Stimulated activated memory B cell treated with anti-CD40 and anti-IgM and Interleukin-4, amounts not matched to agents 10 μg/mL and 1 μg/mL and 100 μg/mL, for 72 hours (primary cell): ENCODE measurements around the gene MTREX.

Source experiments
- ATAC-seq: fragments of 150-1000 bp; cut with Tn5 transposase; 2 replicates; pipeline ENCODE4 v1.10.0; 2021
- H3K27ac Mint-ChIP-seq: one replicate; pipeline ENCODE4 v1.8.0; 2022; ENCODE audit warnings: mild to moderate bottlenecking, mixed read lengths
- H3K27me3 Mint-ChIP-seq: one replicate; pipeline ENCODE4 v1.8.0; 2022; ENCODE audit warnings: mixed read lengths
- H3K36me3 Mint-ChIP-seq: one replicate; pipeline ENCODE4 v1.8.0; 2022; ENCODE audit warnings: mixed read lengths
- H3K4me1 Mint-ChIP-seq: one replicate; pipeline ENCODE4 v1.8.0; 2022; ENCODE audit warnings: mixed read lengths
- H3K4me3 Mint-ChIP-seq: one replicate; pipeline ENCODE4 v1.8.0; 2022; ENCODE audit warnings: mild to moderate bottlenecking, moderate library complexity, mixed read lengths
- H3K9me3 Mint-ChIP-seq: one replicate; pipeline ENCODE4 v1.8.0; 2022; ENCODE audit warnings: mixed read lengths

MTREX gene

DNA sequence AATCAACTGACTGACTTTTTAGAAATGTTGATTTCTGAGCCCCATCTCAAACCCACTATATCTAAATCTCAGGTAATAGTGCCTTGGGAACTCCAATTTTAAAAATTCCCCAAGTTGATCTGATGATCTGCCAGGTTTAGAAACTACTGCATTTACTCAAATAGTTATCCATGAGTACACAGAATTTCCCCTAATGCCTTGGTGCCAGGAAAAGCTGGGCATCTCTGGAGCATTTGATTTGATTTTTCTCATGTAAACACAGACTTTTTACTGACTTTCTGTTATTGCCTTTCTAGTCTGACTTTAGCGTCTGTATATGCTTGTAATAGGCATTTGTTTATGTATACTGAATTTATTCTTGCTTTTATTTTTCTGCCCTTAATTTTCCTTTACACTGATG is 35.8 kb downstream of the MTREX start:
- Mint-ChIP-seq H3K4me1 (peaks cover 8% of the 10 kb centered on the region), H3K27me3 (no peaks in the 10 kb centered on the region), H3K9me3 (no peaks in the 10 kb centered on the region), H3K36me3 (peaks cover 54% of the 10 kb centered on the region), H3K27ac (peak overlapping the region; percentile 55), H3K4me3 (no peak overlapping the region)
- no peak for ATAC-seq

DNA sequence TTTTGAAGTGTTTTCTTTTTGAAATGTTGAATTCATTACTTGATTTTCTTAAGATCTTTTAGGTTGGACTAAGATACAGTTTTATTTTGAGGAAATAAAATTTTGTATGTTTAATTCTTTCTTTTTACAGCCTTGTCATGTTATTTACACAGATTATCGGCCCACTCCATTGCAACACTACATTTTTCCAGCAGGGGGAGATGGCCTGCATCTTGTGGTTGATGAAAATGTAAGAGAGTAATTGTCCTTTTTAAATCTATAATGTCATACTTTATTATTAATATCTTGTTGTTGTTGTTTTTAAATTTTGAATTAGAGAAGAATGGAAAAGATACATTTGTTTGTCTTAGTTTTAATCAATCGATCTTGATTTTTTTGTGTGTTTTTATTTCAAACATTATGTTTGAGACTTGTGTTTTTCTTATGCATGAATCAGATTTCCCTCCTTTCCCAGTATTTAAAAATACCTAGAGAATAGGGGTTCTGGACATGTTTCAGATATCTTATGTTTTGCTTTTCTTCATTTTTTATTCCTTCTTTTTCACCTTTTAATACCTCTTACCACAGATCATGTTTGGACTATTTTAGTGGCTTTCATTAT is 36.7 kb downstream of the MTREX start:
- H3K4me1 Mint-ChIP-seq, result no peaks in the 10 kb centered on the region
- no peak for ATAC-seq
- H3K27ac Mint-ChIP-seq, result peak overlapping the region; percentile 40

DNA sequence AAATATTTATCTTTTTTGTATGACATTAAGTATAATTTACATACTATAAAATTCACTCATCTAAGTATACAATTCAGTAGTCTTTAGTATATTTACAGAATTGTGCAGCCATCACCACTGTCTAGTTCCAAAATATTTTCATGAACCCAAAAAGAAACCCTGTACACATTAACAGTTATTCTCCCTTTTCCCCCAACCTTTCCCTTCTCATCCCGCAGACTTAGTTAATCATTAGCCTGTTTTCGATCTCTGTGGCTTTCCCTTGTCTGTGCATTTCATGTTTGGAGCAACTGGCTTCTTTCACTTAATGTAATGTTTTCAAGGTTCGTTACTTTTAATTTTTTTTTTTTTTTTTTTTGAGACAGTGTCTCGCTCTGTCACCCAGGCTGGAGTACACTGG is 37.5 kb downstream of the MTREX start:
- no peak for ATAC-seq
- Mint-ChIP-seq H3K36me3 (peaks cover 57% of the 10 kb centered on the region), H3K4me1 (peaks cover 5% of the 10 kb centered on the region)

More for the DNA sequence above, 36.7 kb downstream of the MTREX start:
- Mint-ChIP-seq H3K4me3 (no peak overlapping the region), H3K36me3 (peaks cover 54% of the 10 kb centered on the region), H3K9me3 (no peaks in the 10 kb centered on the region), H3K27me3 (no peaks in the 10 kb centered on the region)

DNA sequence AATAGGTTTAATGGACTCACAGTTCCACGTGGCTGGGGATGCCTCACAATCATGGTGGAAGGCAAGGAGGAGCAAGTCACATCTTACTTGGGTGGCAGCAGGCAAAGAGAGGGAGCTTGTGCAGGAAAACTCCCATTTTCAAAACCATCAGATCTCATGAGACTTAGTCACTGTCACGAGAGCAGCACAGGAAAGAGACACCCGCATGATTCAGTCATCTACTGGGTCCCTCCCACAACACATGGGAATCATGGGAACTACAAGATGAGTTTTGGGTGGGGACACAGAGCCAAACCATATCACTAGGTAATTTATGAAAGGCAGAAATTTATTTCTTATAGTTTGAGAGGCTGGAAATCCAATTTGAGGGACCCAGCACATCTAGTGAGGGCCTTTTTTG is 40.0 kb downstream of the MTREX start:
- ATAC-seq, result no peak
- Mint-ChIP-seq H3K4me1 (peaks cover 9% of the 10 kb centered on the region), H3K9me3 (no peaks in the 10 kb centered on the region), H3K27me3 (no peaks in the 10 kb centered on the region), H3K27ac (peak overlapping the region; percentile 23), H3K4me3 (no peak overlapping the region), H3K36me3 (peaks cover 62% of the 10 kb centered on the region)

More for the DNA sequence above, 37.5 kb downstream of the MTREX start:
- Mint-ChIP-seq H3K9me3 (no peaks in the 10 kb centered on the region), H3K4me3 (no peak overlapping the region), H3K27me3 (no peaks in the 10 kb centered on the region), H3K27ac (no peak overlapping the region)

DNA sequence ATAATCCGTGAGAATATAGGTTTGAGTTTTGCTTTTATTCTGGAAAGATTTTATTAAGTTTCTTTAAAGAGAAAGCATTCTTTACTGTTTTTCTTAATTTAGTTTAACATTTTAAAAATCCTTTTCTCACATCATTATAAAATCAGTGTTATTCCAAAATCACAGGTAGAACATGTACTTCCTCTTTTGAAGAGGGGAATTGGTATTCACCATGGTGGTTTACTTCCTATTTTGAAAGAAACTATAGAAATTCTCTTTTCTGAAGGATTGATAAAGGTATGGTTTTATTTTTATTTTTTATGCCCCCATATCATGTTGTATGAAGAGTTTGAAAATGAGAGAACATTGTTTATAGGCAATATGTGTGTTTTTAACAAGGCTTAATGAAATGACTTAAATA is 43.0 kb downstream of the MTREX start:
- no peaks in the 10 kb centered on the region for H3K27me3 Mint-ChIP-seq
- peaks cover 9% of the 10 kb centered on the region for H3K4me1 Mint-ChIP-seq
- H3K36me3 Mint-ChIP-seq, result peaks cover 64% of the 10 kb centered on the region
- ATAC-seq, result no peak
- no peak overlapping the region for H3K4me3 Mint-ChIP-seq
- no peaks in the 10 kb centered on the region for H3K9me3 Mint-ChIP-seq
- H3K27ac Mint-ChIP-seq, result no peak overlapping the region

DNA sequence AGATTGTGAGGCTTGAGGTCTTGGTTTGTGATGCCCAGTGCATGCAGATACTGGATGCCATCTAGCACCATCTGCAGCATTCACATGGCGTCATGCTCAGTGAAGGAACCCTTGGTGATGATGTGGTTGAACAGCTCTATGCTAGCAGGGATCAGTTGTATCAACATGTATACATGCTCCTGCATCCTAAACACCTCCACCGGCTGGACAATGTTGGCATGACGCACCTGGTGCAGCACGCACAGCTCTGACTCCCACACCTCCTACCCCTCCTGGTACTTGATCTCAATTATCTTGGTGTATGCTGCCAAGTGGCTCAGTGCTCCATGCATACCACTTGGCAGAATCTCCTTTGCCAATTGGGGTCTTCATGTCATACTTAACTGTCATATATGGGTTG is 49.1 kb downstream of the MTREX start:
- ATAC-seq, result no peak
- H3K4me1 Mint-ChIP-seq, result no peaks in the 10 kb centered on the region
- no peaks in the 10 kb centered on the region for H3K27me3 Mint-ChIP-seq
- H3K4me3 Mint-ChIP-seq, result no peak overlapping the region
- H3K27ac Mint-ChIP-seq, result no peak overlapping the region
- no peaks in the 10 kb centered on the region for H3K9me3 Mint-ChIP-seq
- H3K36me3 Mint-ChIP-seq, result peaks cover 68% of the 10 kb centered on the region

DNA sequence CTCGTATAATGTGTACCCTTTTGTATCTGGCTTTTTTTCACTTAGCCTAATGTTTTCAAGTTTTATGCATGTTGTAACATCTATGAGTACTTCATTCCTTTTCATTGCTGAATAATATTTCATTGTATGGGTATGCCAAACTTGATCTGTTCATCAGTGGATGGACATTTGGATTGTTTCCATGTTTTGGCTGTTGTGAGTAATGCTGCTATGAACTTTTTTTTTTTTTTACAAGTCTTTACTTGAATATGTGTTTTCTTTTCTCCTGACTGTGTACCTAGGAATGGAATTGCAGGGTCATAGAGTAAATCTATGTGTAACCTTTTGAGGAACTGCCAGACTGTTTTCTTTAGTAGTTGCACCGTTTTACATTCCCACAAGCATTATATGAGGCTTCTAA is 52.4 kb downstream of the MTREX start:
- Mint-ChIP-seq H3K9me3 (no peaks in the 10 kb centered on the region), H3K36me3 (peaks cover 59% of the 10 kb centered on the region), H3K4me1 (peaks cover 20% of the 10 kb centered on the region), H3K27ac (no peak overlapping the region), H3K4me3 (no peak overlapping the region), H3K27me3 (no peaks in the 10 kb centered on the region)
- ATAC-seq, result no peak

DNA sequence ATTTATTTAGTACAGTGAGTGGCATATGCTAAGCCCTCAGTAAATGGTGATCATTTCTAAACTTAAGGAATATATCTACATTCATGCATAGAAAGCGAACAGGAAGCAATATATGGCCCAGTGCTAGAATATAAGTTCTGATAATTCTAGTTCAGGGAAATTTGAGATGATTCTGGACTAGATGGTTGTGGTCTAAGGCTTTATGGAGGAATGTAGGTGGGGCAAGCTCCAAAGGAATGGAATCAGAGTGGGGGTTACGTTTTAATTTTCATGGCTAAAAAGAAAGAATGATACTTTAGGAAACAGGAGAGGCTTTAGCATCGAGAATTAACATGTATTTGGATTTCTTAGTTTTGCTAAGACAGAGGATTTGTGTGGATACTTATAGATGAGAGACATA is 56.1 kb downstream of the MTREX start:
- no peaks in the 10 kb centered on the region for H3K9me3 Mint-ChIP-seq

DNA sequence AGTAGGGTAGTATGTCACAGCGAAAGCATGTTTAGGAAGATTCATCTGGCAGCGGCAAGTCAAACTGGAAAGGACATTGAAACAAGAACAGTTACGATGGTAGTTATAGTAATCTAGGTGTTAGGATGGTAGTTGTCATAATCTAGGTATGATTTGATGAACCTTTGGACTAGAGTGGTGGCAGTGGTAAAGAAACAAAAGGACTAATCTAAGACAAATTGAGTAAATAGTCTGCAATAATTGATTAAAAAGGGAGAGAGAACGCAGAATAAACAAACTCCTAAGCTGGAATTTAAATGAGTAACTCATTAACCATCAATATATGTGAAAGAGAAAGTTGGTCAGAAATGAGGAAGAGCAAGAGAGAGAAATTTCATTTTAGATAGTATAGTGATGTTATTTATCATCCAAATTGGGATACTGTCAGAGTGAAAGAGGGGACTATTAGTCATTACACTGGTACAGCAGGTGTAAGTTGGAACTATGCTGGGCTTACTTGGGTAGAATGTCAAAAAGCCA is 56.8 kb downstream of the MTREX start:
- peaks cover 21% of the 10 kb centered on the region for H3K4me1 Mint-ChIP-seq
- ATAC-seq, result peak; percentile 96
- H3K9me3 Mint-ChIP-seq, result no peaks in the 10 kb centered on the region
- peaks cover 42% of the 10 kb centered on the region for H3K36me3 Mint-ChIP-seq
- no peaks in the 10 kb centered on the region for H3K27me3 Mint-ChIP-seq
- peak overlapping the region; percentile 13 for H3K4me3 Mint-ChIP-seq
- H3K27ac Mint-ChIP-seq, result peak overlapping the region; percentile 70

More for the DNA sequence above, 56.1 kb downstream of the MTREX start:
- peaks cover 45% of the 10 kb centered on the region for H3K36me3 Mint-ChIP-seq
- peak overlapping the region; percentile 70 for H3K27ac Mint-ChIP-seq
- H3K4me3 Mint-ChIP-seq, result no peak overlapping the region
- no peak for ATAC-seq
- no peaks in the 10 kb centered on the region for H3K27me3 Mint-ChIP-seq
- peaks cover 21% of the 10 kb centered on the region for H3K4me1 Mint-ChIP-seq

DNA sequence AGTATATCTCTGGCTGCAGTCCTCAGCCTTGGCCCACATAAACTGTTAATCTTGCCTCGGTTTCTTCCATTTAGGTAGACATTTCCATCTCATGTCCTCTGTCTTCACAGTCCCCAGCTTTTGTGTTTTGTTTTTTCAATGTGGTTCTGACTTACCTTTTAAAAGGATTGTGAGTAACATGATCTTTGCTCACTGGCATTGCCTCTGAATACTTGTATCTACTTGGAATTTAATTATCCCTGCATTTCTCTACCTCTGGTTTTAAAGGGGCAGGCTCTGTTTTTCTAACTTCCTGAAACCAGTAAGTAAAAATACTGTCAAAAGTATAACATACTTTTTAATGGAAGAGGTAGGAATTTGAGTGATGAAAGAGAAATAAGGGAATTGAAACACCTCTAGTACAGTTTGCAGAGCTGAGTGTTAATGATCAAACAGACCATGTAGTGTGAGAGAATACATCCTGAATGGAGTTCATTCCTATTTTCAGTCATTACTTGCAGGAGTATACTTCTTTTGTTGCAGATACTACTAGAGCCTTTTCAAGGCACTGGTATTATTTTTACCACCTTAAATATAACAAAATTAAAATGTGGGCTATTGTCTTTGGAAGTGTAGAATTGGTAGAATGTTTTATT is 62.6 kb downstream of the MTREX start:
- H3K36me3 Mint-ChIP-seq, result peaks cover 63% of the 10 kb centered on the region
- no peak overlapping the region for H3K4me3 Mint-ChIP-seq
- ATAC-seq, result no peak
- H3K4me1 Mint-ChIP-seq, result no peaks in the 10 kb centered on the region
- no peaks in the 10 kb centered on the region for H3K27me3 Mint-ChIP-seq
- H3K9me3 Mint-ChIP-seq, result peaks cover 5% of the 10 kb centered on the region
- no peak overlapping the region for H3K27ac Mint-ChIP-seq

DNA sequence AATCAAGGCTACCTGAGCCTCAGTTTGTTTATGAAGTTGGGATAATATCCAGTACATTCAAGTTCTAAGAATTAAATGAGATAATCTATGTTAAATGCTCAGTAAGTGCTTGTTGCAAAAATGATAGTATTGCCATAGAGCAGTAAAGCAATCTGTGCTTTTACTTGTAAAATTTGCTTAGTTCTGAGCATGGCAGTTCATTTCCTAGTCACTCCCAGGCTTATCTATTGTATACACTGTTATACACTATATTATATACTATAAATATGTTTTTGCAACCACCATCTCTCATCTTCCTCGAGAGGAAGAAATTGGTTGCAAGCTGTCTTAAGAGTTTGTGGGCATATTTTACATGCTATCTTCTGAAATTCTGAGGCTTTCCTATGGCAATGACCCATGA is 63.4 kb downstream of the MTREX start:
- no peak overlapping the region for H3K27ac Mint-ChIP-seq
- H3K27me3 Mint-ChIP-seq, result no peaks in the 10 kb centered on the region
- peaks cover 5% of the 10 kb centered on the region for H3K9me3 Mint-ChIP-seq
- H3K36me3 Mint-ChIP-seq, result peaks cover 71% of the 10 kb centered on the region
- ATAC-seq, result no peak
- no peaks in the 10 kb centered on the region for H3K4me1 Mint-ChIP-seq
- H3K4me3 Mint-ChIP-seq, result no peak overlapping the region

DNA sequence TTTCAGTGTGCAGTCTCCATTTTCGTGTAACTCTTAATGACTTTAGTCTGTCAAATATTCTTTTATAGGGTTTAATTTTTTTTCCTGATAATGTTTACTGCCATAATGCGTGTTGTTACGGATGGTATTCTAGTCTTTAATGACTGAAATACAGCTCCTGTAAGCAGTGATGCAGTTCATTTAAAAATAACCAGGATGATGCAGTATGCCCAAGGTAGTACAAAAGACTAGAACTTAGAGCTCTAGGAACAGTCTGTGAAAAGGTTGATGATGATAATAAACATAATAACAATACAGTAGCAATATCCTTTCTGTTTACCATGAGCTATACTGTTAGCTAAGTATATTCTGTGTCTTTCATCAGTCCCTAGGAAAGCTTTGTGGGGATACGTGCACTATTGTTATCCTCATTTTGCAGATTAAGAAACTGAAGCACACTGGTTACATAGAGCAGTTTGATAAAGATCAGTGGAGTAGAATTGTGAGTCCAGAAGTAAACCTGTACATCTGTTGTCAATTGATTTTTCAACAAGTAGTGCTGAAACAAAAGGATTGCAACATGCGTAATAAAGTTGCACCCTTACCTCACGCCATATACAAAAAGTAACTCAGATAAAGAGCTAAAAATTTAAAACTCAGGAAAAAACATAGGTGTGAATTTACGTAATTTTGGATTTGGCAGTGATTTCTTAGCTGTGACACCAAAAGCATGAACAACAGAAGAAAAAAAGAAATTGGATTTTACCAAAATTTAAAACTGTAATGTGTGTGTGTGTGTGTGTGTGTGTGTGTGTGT is 64.5 kb downstream of the MTREX start:
- no peak for ATAC-seq
- Mint-ChIP-seq H3K27ac (no peak overlapping the region), H3K27me3 (no peaks in the 10 kb centered on the region), H3K36me3 (peaks cover 62% of the 10 kb centered on the region), H3K4me1 (no peaks in the 10 kb centered on the region), H3K4me3 (no peak overlapping the region), H3K9me3 (peaks cover 5% of the 10 kb centered on the region)

DNA sequence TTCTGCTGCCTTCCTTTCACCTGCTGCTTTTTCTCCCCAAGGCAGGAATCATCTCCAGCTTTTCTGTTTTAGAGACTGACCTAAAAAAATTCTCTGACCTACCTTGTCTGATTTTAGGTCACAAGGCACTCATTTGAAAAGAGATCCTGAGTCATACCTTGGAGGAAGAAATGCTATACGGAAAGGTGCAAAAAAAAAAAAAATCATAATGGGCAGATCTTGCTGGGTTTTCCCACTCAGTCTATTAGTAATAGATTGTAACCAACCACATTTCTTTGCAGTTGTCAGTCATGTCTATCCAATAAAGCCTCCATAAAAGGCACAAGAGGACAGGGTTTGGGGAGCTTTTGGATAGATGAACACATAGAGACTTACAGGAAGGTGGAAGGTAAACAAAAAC is 70.0 kb downstream of the MTREX start:
- H3K4me3 Mint-ChIP-seq, result no peak overlapping the region
- H3K27me3 Mint-ChIP-seq, result no peaks in the 10 kb centered on the region
- H3K27ac Mint-ChIP-seq, result peak overlapping the region; percentile 25
- H3K36me3 Mint-ChIP-seq, result peaks cover 74% of the 10 kb centered on the region
- peaks cover 3% of the 10 kb centered on the region for H3K9me3 Mint-ChIP-seq
- no peak for ATAC-seq
- H3K4me1 Mint-ChIP-seq, result no peaks in the 10 kb centered on the region

DNA sequence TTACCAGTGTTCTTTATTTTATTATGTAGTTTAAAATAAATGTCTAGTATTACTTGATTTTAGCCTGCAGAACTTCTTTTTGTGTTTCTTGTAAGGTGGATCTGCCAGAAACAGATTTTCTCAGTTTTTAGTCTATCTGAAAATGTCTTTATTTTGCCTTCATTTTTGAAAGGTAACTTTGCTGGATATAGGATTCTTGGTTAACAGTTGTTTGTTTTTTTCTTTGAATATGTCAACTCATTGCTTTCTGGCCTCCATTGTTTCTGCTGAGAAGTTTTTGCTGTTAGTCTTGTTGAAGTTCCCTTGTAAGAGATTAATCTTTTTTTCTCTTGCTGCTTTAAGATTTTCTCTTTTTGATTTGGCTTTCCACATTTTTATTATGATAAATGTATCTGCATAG is 75.5 kb downstream of the MTREX start:
- H3K4me3 Mint-ChIP-seq, result no peak overlapping the region
- H3K9me3 Mint-ChIP-seq, result peaks cover 2% of the 10 kb centered on the region
- ATAC-seq, result no peak
- no peaks in the 10 kb centered on the region for H3K27me3 Mint-ChIP-seq
- no peaks in the 10 kb centered on the region for H3K4me1 Mint-ChIP-seq
- H3K27ac Mint-ChIP-seq, result no peak overlapping the region
- H3K36me3 Mint-ChIP-seq, result peaks cover 73% of the 10 kb centered on the region

DNA sequence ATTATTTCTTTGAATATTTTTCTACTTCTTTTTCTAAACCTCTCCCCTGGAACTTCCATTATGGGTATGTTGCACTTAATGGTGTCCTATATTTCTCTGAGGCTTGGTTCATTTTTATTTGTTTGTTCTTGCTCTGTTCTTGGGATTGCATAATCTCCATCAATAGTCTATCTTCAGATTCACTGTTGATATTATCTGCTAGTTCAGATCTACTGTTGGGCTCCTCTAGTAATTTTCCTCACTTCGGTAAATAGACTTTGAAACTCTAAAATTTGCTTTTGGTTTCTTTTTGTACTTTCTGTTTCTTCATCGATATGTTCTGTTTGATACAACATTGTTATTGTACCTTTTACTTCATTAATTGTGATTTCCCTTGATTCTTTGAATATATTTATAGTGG is 76.3 kb downstream of the MTREX start:
- Mint-ChIP-seq H3K9me3 (peaks cover 2% of the 10 kb centered on the region), H3K36me3 (peaks cover 70% of the 10 kb centered on the region), H3K27me3 (no peaks in the 10 kb centered on the region), H3K4me3 (no peak overlapping the region), H3K4me1 (no peaks in the 10 kb centered on the region), H3K27ac (no peak overlapping the region)
- no peak for ATAC-seq
